Measurements from ENCODE around the gene PLAAT2. TPM values are rescaled to one million over a fixed set of nuclear protein-coding genes. Genes with fewer than 3 reads are reported as not detected.

Gene PLAAT2
- total RNA-seq, 1 donor from 2014 or later: not detected

- no peaks in the 10 kb centered on the region for H3K27me3 ChIP-seq
- no peaks in the 10 kb centered on the region for H3K36me3 ChIP-seq
- no peak overlapping the region for H3K4me3 ChIP-seq
- no peak for TF ChIP-seq CTCF (IDR thresholded peaks at IDR 0.05)
- intact Hi-C loops (cut with DNase I): no loop called here
- H3K9me3 ChIP-seq: no peaks in the 10 kb centered on the region
- peaks cover 0 to 5% of the 10 kb centered on the region in 2 donors for H3K4me1 ChIP-seq
- no peak for DNase-seq (ENCODE audit: low spot score in 2 of 2)
- no peak overlapping the region for H3K27ac ChIP-seq
Observed at GRCh38 chr11:63506876-63507275, 56.3 kb downstream of the PLAAT2 start.

GRCh38 chr11:63505857-63506528 is 57.2 kb downstream of the PLAAT2 start, which contains the start of gene LGALS12:
Gene LGALS12 (plus strand): TSS chr11:63506084. CDS start chr11:63506459, 375 bp downstream.
- Histone ChIP-seq H3K4me3 (no peak within 1 kb of the TSS), H3K27me3 (no peaks in the 10 kb centered on the region), H3K36me3 (no peaks in the 10 kb centered on the region), H3K27ac (no peak within 1 kb of the TSS), H3K9me3 (no peaks in the 10 kb centered on the region), H3K4me1 (peaks cover 0 to 5% of the 10 kb centered on the region in 2 donors)
- intact Hi-C loops (cut with DNase I): no loop called here
- DNase-seq (ENCODE audit: low spot score in 2 of 2): no peak
- no peak for TF ChIP-seq CTCF (IDR thresholded peaks at IDR 0.05)

- peaks cover 0 to 7% of the 10 kb centered on the region in 2 donors for H3K9me3 ChIP-seq
- no peak overlapping the region for H3K27ac ChIP-seq
- no peaks in the 10 kb centered on the region for H3K36me3 ChIP-seq
- TF ChIP-seq CTCF (IDR thresholded peaks at IDR 0.05): no peak
- H3K4me3 ChIP-seq: no peak overlapping the region
- intact Hi-C loops (cut with DNase I): no loop called here
- H3K27me3 ChIP-seq: no peaks in the 10 kb centered on the region
- H3K4me1 ChIP-seq: peaks cover 0 to 5% of the 10 kb centered on the region in 2 donors
- no peak for DNase-seq (ENCODE audit: low spot score in 2 of 2)
Observed at GRCh38 chr11:63504933-63505586, 58.1 kb downstream of the PLAAT2 start.

- no peak for DNase-seq (ENCODE audit: low spot score in 2 of 2)
- no peaks in the 10 kb centered on the region for H3K36me3 ChIP-seq
- H3K27me3 ChIP-seq: no peaks in the 10 kb centered on the region
- H3K4me3 ChIP-seq: no peak overlapping the region
- H3K9me3 ChIP-seq: peaks cover 6 to 12% of the 10 kb centered on the region in 2 donors
- peaks cover 0 to 5% of the 10 kb centered on the region in 2 donors for H3K4me1 ChIP-seq
- intact Hi-C loops (cut with DNase I): no loop called here
- no peak overlapping the region for H3K27ac ChIP-seq
- no peak for TF ChIP-seq CTCF (IDR thresholded peaks at IDR 0.05)
Observed at GRCh38 chr11:63504054-63504453, 59.1 kb downstream of the PLAAT2 start.

GRCh38 chr11:63503492-63503891 is 59.7 kb downstream of the PLAAT2 start:
- intact Hi-C loops (cut with DNase I): no loop called here
- H3K36me3 ChIP-seq: no peaks in the 10 kb centered on the region
- TF ChIP-seq CTCF (IDR thresholded peaks at IDR 0.05): no peak
- no peak for DNase-seq (ENCODE audit: low spot score in 2 of 2)
- peaks cover 6 to 12% of the 10 kb centered on the region in 2 donors for H3K9me3 ChIP-seq
- H3K4me1 ChIP-seq: peaks cover 0 to 5% of the 10 kb centered on the region in 2 donors
- no peaks in the 10 kb centered on the region for H3K27me3 ChIP-seq
- no peak overlapping the region for H3K4me3 ChIP-seq
- H3K27ac ChIP-seq: no peak overlapping the region

Other genes with a start within 250 kb of the PLAAT2 start
- gene SLC22A9, start 193.6 kb downstream of the PLAAT2 start, total RNA-seq: not detected
- gene PLAAT5, start 72.2 kb downstream of the PLAAT2 start, total RNA-seq: 0.21 TPM
- gene LGALS12, start 57.3 kb downstream of the PLAAT2 start, total RNA-seq: not detected
- gene PLAAT4, start 26.6 kb downstream of the PLAAT2 start, total RNA-seq: 1.1 TPM
- 21.1 TPM for gene PLAAT3, start 51.1 kb upstream of the PLAAT2 start, total RNA-seq
- gene ATL3, start 108.0 kb upstream of the PLAAT2 start, total RNA-seq: 77.3 TPM
- 49.5 TPM for gene RTN3, start 118.1 kb upstream of the PLAAT2 start, total RNA-seq
- 34.7 TPM for gene ZFTA, start 205.4 kb upstream of the PLAAT2 start, total RNA-seq